Mammary microvascular endothelial cell (primary cell): ENCODE measurements around the gene COL18A1. TPM values are rescaled to one million over a fixed set of nuclear protein-coding genes. Genes with fewer than 3 reads are reported as not detected.

Experiments used
- total RNA-seq: library from RNA; depleted of rRNA; stranded (reverse); fragments of >200 nt; gene quantifications from 2 replicates; pipeline ENCODE4 v1.2.3, GENCODE V29; 2015

Gene COL18A1
- total RNA-seq = 390 and 404 TPM in 2 replicates

GRCh38 chr21:45404730-45405270 is at the start of gene COL18A1:
COL18A1 (plus strand) TSS chr21:45405165; CDS start chr21:45405231, 66 bp downstream.

GRCh38 chr21:45542242-45542666 is 137.3 kb downstream of the COL18A1 start, which contains the start of gene SLC19A1:
SLC19A1 (minus strand) TSS chr21:45542440; CDS start chr21:45537959, 4,481 bp downstream.

Other genes with a start within 250 kb of the COL18A1 start
- gene POFUT2, start 117.3 kb upstream of the COL18A1 start, total RNA-seq = 15.1 and 16.1 TPM in 2 replicates
- 24.4 and 34.7 TPM in 2 replicates for gene SLC19A1, start 137.3 kb downstream of the COL18A1 start, total RNA-seq
- gene PCBP3, start 238.6 kb downstream of the COL18A1 start, total RNA-seq = not detected in 2 replicates